CD4-positive, alpha-beta memory T cell (primary cell): ENCODE results near the gene EVL. TPM values are rescaled to one million over a fixed set of nuclear protein-coding genes. Genes with fewer than 3 reads are reported as not detected.
"Not testable (repeated sequence)": the region's sequence is repeated elsewhere in the genome, so short reads cannot be mapped to it uniquely, and the experiment has no call there.

Experiments
- CTCF ChIA-PET: fragments of 350-600 bp; sonication (Branson Sonifier 250); formaldehyde crosslinking; loops from one replicate; lab custom pipeline; 2021; ENCODE audit warnings: inconsistent platforms; ENCODE audit not compliant: partially characterized antibody; lab: Charles Lee
- POLR2A ChIA-PET: fragments of 350-600 bp; sonication (Branson Sonifier 250); formaldehyde crosslinking; loops from one replicate; lab custom pipeline; 2021; ENCODE audit not compliant: partially characterized antibody; lab: Charles Lee
- DNase-seq, 5 donors: peaks; one replicate each; pipeline versions ENCODE4 v3.0.0 to v3.0.0-alpha.2; 2020 to 2022; ENCODE audit warnings: mixed read lengths in 1 of 5
- H3K27ac ChIP-seq: one replicate; pipeline ENCODE4 v1.7.0; 2013; ENCODE audit warnings: low read depth, low read length
- H3K27me3 ChIP-seq: 2 replicates; pipeline ENCODE4 v1.7.0; 2013; ENCODE audit warnings: mild to moderate bottlenecking, low read length, moderate library complexity; ENCODE audit not compliant: insufficient read depth
- H3K36me3 ChIP-seq: 2 replicates; pipeline ENCODE4 v1.7.0; 2013; ENCODE audit warnings: mild to moderate bottlenecking, low read length, moderate library complexity; ENCODE audit not compliant: insufficient read depth
- H3K4me1 ChIP-seq: 2 replicates; pipeline ENCODE4 v1.7.0; 2013; ENCODE audit warnings: mild to moderate bottlenecking, low read length, moderate library complexity; ENCODE audit not compliant: insufficient read depth
- H3K4me3 ChIP-seq, 2 donors: one replicate each; pipeline ENCODE4 v1.7.0; 2013; ENCODE audit warnings: low read length in 2 of 2, mild to moderate bottlenecking in 1 of 2
- H3K9me3 ChIP-seq, 2 donors: one replicate each; pipeline ENCODE4 v1.7.0; 2013; ENCODE audit warnings: low read length in 2 of 2, control low read depth in 1 of 2; ENCODE audit not compliant: control insufficient read depth in 1 of 2
- H3K27ac Mint-ChIP-seq, 7 donors: one replicate each; pipeline ENCODE4 v1.8.0; 2020 to 2021; ENCODE audit warnings: mixed read lengths in 7 of 7, mild to moderate bottlenecking in 6 of 7, inconsistent platforms in 3 of 7, moderate library complexity in 3 of 7
- H3K27me3 Mint-ChIP-seq, 2 donors: one replicate each; pipeline ENCODE4 v1.8.0; 2020 to 2021; ENCODE audit warnings: mixed read lengths in 2 of 2
- H3K36me3 Mint-ChIP-seq, 2 donors: one replicate each; pipeline ENCODE4 v1.8.0; 2020 to 2021; ENCODE audit warnings: mixed read lengths in 2 of 2, inconsistent platforms in 1 of 2, mild to moderate bottlenecking in 1 of 2
- H3K4me1 Mint-ChIP-seq, 4 donors: one replicate each; pipeline ENCODE4 v1.8.0; 2020 to 2021; ENCODE audit warnings: mixed read lengths in 4 of 4, mild to moderate bottlenecking in 1 of 4
- H3K4me3 Mint-ChIP-seq, 8 donors: one replicate each; pipeline ENCODE4 v1.8.0; 2020 to 2021; ENCODE audit warnings: mixed read lengths in 8 of 8, mild to moderate bottlenecking in 7 of 8, moderate library complexity in 6 of 8, inconsistent platforms in 3 of 8
- H3K9me3 Mint-ChIP-seq, 8 donors: one replicate each; pipeline ENCODE4 v1.8.0; 2020 to 2021; ENCODE audit warnings: mixed read lengths in 8 of 8, mild to moderate bottlenecking in 5 of 8, inconsistent platforms in 3 of 8, moderate library complexity in 1 of 8
- intact Hi-C: fragments of 100-400 bp; cut with micrococcal nuclease; formaldehyde crosslinking; loops from one replicate; pipeline ENCODE4 v1.15.1; 2023
- polyA plus RNA-seq, 2 donors: library from polyadenylated mRNA; unstranded; fragments of 300-500 nt; fragmentation: Illumina TruSeq; gene quantifications; one replicate each; pipeline ENCODE4 v1.2.3, GENCODE V29; 2021
- total RNA-seq, 2 experiments: library from RNA; stranded (reverse); gene quantifications; one replicate each; pipeline ENCODE4 v1.2.3, GENCODE V29; 2021

The EVL gene
- total and polyA plus RNA-seq, 4 experiments from 2014 or later = 81.8 to 1,352 (median 717) TPM

DNA sequence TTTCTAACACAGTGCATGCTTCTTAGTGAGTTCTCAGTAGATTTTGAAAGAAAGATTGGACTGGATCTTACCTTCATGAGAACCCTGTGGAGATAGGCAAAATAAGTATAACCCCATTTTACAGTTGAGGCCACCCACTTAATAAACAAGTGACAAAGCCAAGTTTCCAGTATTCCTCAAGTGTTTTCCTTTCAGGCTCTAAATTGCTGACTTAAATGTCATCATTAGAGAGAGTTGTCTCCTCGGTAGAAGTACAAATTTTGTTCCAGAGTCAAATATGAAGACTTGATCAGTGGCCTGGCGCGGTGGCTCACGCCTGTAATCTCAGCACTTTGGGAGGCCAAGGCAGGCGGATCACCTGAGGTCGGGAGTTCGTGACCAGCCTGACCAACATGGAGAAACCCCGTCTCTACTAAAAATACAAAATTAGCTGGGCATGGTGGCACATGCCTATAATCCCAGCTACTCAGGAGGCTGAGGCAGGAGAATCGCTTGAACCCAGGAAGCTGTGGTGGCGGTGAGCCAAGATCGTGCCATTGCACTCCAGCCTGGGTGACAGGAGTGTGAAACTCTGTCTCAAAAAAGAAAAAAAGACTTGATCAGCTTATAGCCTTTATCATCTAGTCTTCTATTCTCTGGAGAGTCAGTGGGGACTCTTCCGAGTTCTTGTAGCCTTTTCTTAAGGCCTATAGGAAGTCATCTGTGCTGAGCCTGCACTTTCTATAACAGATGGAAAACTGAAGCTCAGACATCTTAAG lies 708 bp upstream of the EVL start:
- H3K4me3 ChIP-seq = peak overlapping the region; percentile 73 to 100
- H3K27ac ChIP-seq = peak overlapping the region; percentile 81
- peaks cover 70% of the 10 kb centered on the region for H3K4me1 ChIP-seq
- Mint-ChIP-seq H3K36me3 (peaks cover 20 to 40% of the 10 kb centered on the region in 2 donors), H3K4me3 (peak overlapping the region; percentile 92 to 100 (median 97)), H3K27ac (peak overlapping the region; percentile 95 to 100 (median 100)), H3K4me1 (peaks cover 42 to 97% (median 58%) of the 10 kb centered on the region in 4 donors)
- H3K27me3 ChIP-seq, H3K9me3 ChIP-seq, H3K36me3 ChIP-seq, H3K9me3 Mint-ChIP-seq, H3K27me3 Mint-ChIP-seq, DNase-seq: not testable (repeated sequence)
- CTCF ChIA-PET = interaction anchor here (2.5 to 34.7 kb wide), 3 partner anchors 9 to 128 kb away, joined by 16 to 1350 read pairs (median 20); no protein-coding TSS in a partner anchor
- POLR2A ChIA-PET = interaction anchor here (0.5 to 22.7 kb wide), 18 partner anchors 8 to 1756 kb away, joined by 3 to 1011 read pairs (median 6); partner anchors contain the start of gene YY1
- intact Hi-C loops = loop anchor here (1.0 to 5.0 kb wide), 5 partner anchors 7 to 582 kb away; partner anchors contain the start of genes CCNK, CYP46A1, SETD3 and WDR25

DNA sequence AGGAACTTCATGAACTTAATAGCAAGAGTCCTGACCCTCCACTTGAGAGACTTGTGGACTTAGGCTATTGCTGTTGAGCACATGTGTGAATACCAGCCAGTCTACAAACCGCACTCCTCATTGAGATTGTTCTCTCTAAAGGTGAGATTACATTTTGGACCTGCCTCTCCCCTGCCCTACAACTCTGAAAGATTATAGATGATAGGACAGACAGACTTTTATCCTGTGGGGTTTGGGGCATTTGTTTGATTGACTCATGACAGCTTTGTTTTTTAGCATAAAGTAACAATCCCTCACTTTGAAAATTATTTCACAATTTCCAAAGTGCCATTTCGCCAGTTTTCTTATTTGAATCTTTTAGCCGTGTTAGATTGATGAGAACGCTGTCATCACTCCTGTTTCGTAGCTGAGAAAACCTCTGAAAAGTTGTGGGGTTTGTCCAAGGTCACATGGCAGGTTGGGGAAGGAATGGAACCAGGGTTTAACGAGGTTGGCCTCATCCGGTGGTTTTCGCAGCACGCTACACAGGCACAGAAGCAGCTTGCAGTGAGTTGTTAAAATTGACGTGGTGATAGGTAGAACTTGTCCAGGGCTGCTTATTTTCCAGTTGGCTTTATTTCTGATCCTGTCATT lies 836 bp downstream of the EVL start:
- Mint-ChIP-seq H3K27ac (peak overlapping the region; percentile 95 to 100 (median 100)), H3K36me3 (peaks cover 34 to 53% of the 10 kb centered on the region in 2 donors), H3K4me3 (peak overlapping the region; percentile 92 to 100 (median 97)), H3K27me3 (no peaks in the 10 kb centered on the region), H3K9me3 (no peaks in the 10 kb centered on the region), H3K4me1 (peaks cover 43 to 97% (median 59%) of the 10 kb centered on the region in 4 donors)
- peak; percentile 83 to 91 (median 84) for DNase-seq
- no peaks in the 10 kb centered on the region for H3K27me3 ChIP-seq
- H3K4me3 ChIP-seq = peak overlapping the region; percentile 73 to 100
- H3K4me1 ChIP-seq = peaks cover 69% of the 10 kb centered on the region
- ChIA-PET CTCF (interaction anchor here (0.7 to 34.7 kb wide), 7 partner anchors 8 to 1639 kb away, joined by 3 to 1350 read pairs (median 4); no protein-coding TSS in a partner anchor), POLR2A (interaction anchor here (0.6 to 22.7 kb wide), 24 partner anchors 10 to 1759 kb away, joined by 3 to 1011 read pairs (median 5); partner anchors contain the start of gene YY1)
- intact Hi-C loops = loop anchor here (1.0 to 5.0 kb wide), 5 partner anchors 9 to 584 kb away; partner anchors contain the start of genes CCNK, CYP46A1, SETD3 and WDR25
- H3K27ac ChIP-seq = peak overlapping the region; percentile 81
- no peaks in the 10 kb centered on the region for H3K9me3 ChIP-seq
- H3K36me3 ChIP-seq = peaks cover 8% of the 10 kb centered on the region

DNA sequence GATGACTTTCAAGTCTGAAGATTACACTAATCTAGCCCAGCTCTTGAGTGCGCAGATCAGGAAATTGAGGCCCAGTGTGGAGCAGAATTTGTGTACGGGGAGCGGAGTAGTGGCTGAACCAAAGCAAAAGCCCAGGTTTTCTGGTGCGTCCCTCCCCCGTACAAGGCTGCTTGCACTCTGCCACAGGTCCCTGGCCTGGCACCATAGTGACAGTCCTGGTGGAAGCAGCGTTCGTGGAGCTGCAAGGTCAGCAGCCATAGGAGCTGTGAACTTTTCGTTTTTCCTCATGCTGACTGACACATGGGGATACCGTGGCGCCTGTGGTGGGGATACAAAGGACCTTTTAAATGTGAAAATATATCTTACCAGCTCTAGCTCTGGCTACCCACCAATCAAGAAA lies 1.7 kb downstream of the EVL start:
- DNase-seq = peak in 1 of 5 donors; percentile 46
- peak overlapping the region; percentile 73 to 100 for H3K4me3 ChIP-seq
- Mint-ChIP-seq H3K27me3 (no peaks in the 10 kb centered on the region), H3K9me3 (peaks cover 0 to 2% (median 0%) of the 10 kb centered on the region in 8 donors), H3K27ac (peak overlapping the region; percentile 95 to 100 (median 100)), H3K4me3 (peak overlapping the region; percentile 92 to 100 (median 97)), H3K4me1 (peaks cover 45 to 95% (median 60%) of the 10 kb centered on the region in 4 donors), H3K36me3 (peaks cover 40 to 59% of the 10 kb centered on the region in 2 donors)
- H3K9me3 ChIP-seq = no peaks in the 10 kb centered on the region
- H3K27ac ChIP-seq = peak overlapping the region; percentile 81
- CTCF ChIA-PET = interaction anchor here (0.7 to 34.7 kb wide), 7 partner anchors 9 to 1638 kb away, joined by 3 to 1350 read pairs (median 16); no protein-coding TSS in a partner anchor
- POLR2A ChIA-PET = interaction anchor here (0.6 to 22.7 kb wide), 17 partner anchors 11 to 1758 kb away, joined by 3 to 1011 read pairs (median 7); partner anchors contain the start of gene YY1
- intact Hi-C loops = loop anchor here (5.0 kb wide), 3 partner anchors 310 to 585 kb away; partner anchors contain the start of genes CCNK, CYP46A1, SETD3 and WDR25
- H3K27me3 ChIP-seq = no peaks in the 10 kb centered on the region
- peaks cover 69% of the 10 kb centered on the region for H3K4me1 ChIP-seq
- H3K36me3 ChIP-seq = peaks cover 13% of the 10 kb centered on the region

GRCh38 chr14:100067481-100067880 lies 2.3 kb downstream of the EVL start:
- peaks cover 0 to 2% (median 0%) of the 10 kb centered on the region in 8 donors for H3K9me3 Mint-ChIP-seq
- no peaks in the 10 kb centered on the region for H3K9me3 ChIP-seq
- H3K27me3 ChIP-seq = no peaks in the 10 kb centered on the region
- H3K4me3 ChIP-seq = peak overlapping the region; percentile 73 to 100
- peak overlapping the region; percentile 95 to 100 (median 100) for H3K27ac Mint-ChIP-seq
- CTCF ChIA-PET = interaction anchor here (7.8 to 34.7 kb wide), 2 partner anchors 11 to 27 kb away, joined by 100 to 1350 read pairs; no protein-coding TSS in a partner anchor
- POLR2A ChIA-PET = interaction anchor here (1.2 to 22.7 kb wide), 13 partner anchors 11 to 1758 kb away, joined by 3 to 1011 read pairs (median 24); partner anchors contain the start of gene YY1
- H3K27me3 Mint-ChIP-seq = no peaks in the 10 kb centered on the region
- H3K4me1 Mint-ChIP-seq = peaks cover 42 to 95% (median 59%) of the 10 kb centered on the region in 4 donors
- peak in 2 of 5 donors; percentile 30 to 49 for DNase-seq
- peak overlapping the region; percentile 81 for H3K27ac ChIP-seq
- peaks cover 13% of the 10 kb centered on the region for H3K36me3 ChIP-seq
- intact Hi-C loops = loop anchor here (5.0 kb wide), 3 partner anchors 310 to 585 kb away; partner anchors contain the start of genes CCNK, CYP46A1, SETD3 and WDR25
- peaks cover 41 to 59% of the 10 kb centered on the region in 2 donors for H3K36me3 Mint-ChIP-seq
- peaks cover 69% of the 10 kb centered on the region for H3K4me1 ChIP-seq
- H3K4me3 Mint-ChIP-seq = peak overlapping the region; percentile 92 to 100 (median 97)

- intact Hi-C loops = loop anchor here (1.0 to 5.0 kb wide), 6 partner anchors 11 to 586 kb away; partner anchors contain the start of genes CCNK, CYP46A1, SETD3 and WDR25
- Mint-ChIP-seq H3K4me3 (peak overlapping the region; percentile 92 to 100 (median 97)), H3K36me3 (peaks cover 49 to 67% of the 10 kb centered on the region in 2 donors), H3K27ac (peak overlapping the region; percentile 95 to 100 (median 100)), H3K9me3 (peaks cover 0 to 2% (median 0%) of the 10 kb centered on the region in 8 donors), H3K4me1 (peaks cover 43 to 95% (median 60%) of the 10 kb centered on the region in 4 donors), H3K27me3 (no peaks in the 10 kb centered on the region)
- peaks cover 17% of the 10 kb centered on the region for H3K36me3 ChIP-seq
- peak; percentile 90 to 99 (median 94) for DNase-seq
- ChIA-PET CTCF (interaction anchor here (1.3 to 34.7 kb wide), 6 partner anchors 12 to 156 kb away, joined by 3 to 1350 read pairs (median 26); no protein-coding TSS in a partner anchor), POLR2A (interaction anchor here (0.8 to 22.7 kb wide), 17 partner anchors 10 to 1692 kb away, joined by 3 to 1011 read pairs (median 10); partner anchors contain the start of gene YY1)
- no peaks in the 10 kb centered on the region for H3K9me3 ChIP-seq
- peak overlapping the region; percentile 81 for H3K27ac ChIP-seq
- no peaks in the 10 kb centered on the region for H3K27me3 ChIP-seq
- peaks cover 69% of the 10 kb centered on the region for H3K4me1 ChIP-seq
- peak overlapping the region; percentile 73 to 100 for H3K4me3 ChIP-seq
These were observed 3.0 kb downstream of the EVL start for GRCh38 chr14:100067971-100068959.
